Stimulated activated CD4-positive, alpha-beta T cell treated with anti-CD3 and anti-CD28 coated beads, Interleukin-12 subunit alpha, Interleukin-12 subunit beta, amount 100 ng/mL, for 48 hours (primary cell): ENCODE data around the gene VPS50.

Experiments used
- DNase-seq, 3 donors: peaks; one replicate each; pipeline ENCODE4 v3.0.0-alpha.2; 2020; ENCODE audit warnings: low read depth in 2 of 3, low spot score in 1 of 3

The VPS50 gene

GRCh38 chr7:93238131-93238530 is 6.0 kb downstream of the VPS50 start:
- no peak for DNase-seq

- DNase-seq = no peak
Observed at GRCh38 chr7:93238748-93239147, 6.6 kb downstream of the VPS50 start.

DNA sequence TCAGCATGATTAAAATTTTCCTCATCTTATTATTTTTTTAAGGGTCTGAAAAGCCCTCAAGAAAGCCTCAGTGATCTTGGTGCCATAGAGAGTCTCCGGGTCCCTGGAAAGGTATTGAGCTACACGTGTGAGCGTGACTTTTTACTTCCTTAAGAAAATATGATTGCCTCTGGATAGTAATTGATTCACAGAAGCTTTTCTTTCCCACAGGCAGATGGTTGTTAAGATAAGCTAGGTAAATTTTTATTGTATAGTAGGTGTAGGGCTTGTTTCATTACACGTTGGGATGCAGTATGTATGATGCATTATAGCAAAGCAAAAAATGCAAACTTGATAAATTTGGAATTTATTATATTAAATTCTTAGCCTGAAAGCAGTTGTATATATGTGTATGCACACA is 7.7 kb downstream of the VPS50 start:
- no peak for DNase-seq

DNA sequence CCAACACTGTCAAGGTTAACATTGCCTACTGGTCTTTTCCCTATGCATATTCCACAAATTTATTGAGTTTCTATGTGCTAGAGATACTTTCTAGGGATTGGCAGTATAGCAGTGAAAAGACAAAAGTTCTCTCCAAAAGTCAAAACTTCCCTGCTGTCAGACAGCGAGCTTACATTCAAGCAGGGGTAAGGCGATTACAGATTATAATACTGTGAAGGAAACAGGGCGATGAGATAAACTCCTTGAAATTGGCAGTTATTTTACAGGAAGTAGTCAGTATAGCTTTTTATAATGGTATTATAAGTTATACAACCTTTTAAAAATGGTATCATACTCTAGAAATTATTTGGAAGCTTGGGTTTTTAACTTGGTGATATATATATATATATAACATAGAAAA is 9.9 kb downstream of the VPS50 start:
- no peak for DNase-seq

DNA sequence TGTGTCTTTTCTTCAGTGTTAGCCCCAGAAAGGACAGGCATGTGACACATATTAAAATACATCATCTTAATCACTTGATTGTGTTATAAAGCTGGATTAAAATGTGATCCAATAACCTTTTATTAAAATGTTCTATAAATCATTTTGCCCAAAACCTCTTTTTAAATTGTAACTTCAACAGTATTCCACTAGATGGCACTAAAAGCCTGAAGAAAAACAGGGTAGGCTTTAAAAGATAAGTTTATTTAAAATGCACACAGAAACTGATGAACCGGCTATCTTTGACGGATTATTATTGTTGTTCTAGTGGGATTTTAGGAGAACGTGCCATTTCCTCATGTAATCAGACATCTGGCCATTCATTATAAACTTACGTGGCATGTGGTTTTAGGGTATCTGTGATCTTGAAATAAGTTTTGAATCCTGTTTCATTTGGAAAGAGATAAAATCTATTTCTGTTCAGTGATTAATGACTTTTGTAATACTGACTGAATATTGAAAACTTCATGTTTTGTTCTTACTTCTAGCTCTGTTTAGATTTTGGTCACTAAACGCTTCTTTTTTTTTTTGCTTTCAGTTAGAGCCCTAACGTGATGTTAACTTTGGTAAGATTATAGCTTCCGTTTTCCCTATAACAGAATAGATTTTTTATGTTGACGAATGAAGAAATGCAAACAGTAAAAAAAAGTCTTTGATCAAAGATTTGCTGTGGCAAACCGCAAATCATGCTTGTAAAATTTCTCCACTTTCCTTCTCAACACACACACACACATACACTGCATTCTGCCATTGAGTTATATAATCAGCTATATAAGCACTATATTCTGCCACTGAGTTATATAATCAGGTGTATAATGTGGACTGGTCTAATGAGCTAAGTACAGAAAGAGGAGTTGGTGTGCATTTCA is 13.6 kb downstream of the VPS50 start:
- no peak for DNase-seq

GRCh38 chr7:93249491-93250148 is 17.5 kb downstream of the VPS50 start:
- no peak for DNase-seq

- no peak for DNase-seq
Observed at GRCh38 chr7:93258661-93259060, 26.5 kb downstream of the VPS50 start.

DNA sequence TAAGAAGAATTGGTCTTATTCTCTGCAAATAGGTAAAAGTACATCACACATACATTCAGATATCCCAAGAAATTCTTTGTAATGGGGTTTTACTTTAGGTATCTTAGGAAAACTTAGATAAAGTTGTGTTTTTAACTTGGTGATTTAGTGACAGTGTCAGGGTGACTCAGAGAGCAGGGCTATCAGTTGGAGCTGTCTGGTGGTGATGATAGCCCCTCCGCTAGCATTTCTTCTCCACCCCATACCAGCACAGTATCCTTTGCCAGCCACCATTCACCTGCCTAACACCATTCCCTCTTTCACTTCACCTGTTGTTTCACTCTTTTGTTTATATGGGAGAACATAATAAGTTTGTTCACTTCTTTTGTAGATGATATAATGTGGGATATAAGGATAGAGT is 30.4 kb downstream of the VPS50 start:
- DNase-seq = no peak

DNA sequence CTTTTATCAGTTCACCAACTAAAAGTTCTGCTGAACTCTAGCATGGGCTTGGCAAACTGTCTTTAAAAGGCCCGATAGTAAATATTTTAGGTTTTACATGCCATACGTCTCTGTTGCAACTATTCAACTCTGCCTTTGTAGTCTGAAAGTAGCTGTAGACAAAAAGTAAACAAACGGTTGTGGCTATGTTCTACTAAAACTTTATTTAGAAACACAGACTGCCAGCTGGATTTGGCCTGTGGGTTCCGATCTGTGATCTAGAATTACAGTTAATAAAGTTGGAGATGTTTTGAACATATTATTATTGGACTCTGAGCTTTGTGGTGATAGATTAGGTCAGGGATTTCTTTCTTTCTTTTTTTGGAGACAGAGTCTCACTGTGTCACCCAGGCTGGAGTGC is 33.1 kb downstream of the VPS50 start:
- DNase-seq = no peak

DNA sequence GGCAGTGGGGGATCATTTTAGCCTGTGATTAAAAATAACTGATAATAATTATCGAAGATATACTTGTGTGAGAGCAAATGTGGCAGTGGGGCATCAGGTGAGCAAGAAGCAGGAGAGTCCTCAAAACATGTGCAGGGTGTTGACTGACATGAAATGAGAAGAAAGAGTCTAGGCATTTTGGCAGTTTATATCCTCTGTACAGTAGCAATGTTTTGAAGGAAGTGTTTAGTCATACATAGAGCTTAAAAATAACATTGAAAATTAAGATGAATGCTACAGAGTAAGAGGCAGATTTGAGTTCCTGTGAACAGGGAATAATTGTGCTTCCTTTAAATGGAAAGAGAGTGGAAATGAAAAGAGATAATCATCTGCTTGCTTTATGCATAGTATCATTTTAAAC is 47.4 kb downstream of the VPS50 start:
- DNase-seq = no peak

- DNase-seq = no peak
Observed at GRCh38 chr7:93284908-93285307, 52.7 kb downstream of the VPS50 start.

- no peak for DNase-seq
Observed at GRCh38 chr7:93293229-93293628, 61.1 kb downstream of the VPS50 start.

DNA sequence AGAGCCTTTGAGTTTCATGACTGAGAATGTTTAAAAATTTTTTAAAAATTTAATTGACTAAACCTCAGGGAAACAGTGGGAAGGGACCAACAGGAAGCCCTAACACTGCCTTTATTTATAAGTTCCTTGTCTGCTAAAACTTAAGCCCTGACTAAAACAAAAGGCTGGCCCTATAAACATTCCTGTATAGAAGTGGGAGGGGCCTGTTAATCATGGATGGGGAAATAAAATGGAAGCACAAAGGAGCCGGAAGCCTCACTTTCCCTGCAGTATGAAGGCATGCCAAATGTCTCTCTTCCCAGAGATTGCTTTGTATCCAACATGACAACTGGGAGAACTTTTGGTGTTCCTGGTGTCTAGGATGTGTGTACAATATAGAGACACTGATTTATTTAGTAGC is 66.0 kb downstream of the VPS50 start:
- no peak for DNase-seq

DNA sequence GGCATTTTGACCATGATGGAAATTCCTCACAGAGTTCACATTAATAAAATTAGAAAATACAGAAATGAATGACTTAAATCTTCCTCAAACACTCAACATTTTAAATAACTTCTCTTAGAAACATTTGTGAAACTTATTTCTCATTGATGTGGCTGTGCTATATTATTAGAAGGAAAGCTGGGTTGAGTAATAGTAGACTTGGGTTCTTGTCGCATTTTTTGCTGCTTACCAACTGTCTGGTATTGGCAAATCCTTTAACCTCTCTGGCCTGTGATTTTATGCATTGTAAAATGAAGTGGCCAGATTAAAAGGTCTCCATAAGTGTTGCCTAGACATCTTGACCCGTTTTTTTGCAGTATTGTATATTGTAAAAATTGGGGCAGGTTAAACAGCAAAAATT is 66.5 kb downstream of the VPS50 start:
- no peak for DNase-seq

DNA sequence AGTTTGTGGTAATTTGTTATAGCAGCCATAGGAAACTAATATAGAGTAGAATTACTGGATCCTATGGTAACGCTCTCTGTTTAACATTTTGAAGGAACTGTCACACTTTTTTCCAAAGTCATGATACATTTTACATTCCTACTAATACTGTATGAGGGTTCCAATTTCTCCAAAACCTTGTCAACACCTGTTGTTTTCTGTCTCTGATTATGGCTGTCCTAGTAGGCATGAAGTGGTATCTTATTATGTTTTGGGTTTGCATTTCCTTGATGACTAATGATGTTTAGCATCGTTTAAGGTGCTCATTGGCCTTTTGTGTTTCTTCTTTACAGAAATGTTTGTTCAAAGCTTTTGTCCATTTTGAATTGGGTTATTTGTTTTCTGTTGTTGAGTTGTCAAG is 69.6 kb downstream of the VPS50 start:
- no peak for DNase-seq

DNA sequence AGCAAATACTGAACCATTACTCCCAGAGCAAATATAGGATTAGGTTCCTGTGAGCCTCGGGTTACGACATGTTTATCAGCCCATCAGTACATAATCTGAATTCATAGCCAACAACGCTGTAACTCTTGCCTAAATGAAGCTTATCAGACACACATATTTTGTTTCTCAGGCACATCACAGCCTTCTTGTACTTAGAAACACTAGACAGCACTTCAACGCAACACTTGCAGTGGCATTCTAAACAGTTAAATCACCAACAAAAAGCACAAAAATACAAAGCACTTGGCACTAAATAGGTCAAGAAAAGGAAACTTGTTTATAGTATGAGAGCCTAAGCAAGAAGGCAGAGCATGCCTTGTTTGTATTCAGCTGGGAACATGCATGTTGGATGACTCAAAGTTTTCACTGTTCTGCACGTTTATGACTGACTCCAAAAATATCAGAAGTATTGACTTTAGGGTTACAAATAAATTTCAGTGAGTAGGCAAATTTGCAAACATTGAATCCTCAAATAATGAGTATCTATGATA is 75.0 kb downstream of the VPS50 start:
- DNase-seq = no peak

- DNase-seq = no peak
Observed at GRCh38 chr7:93307943-93308342, 75.8 kb downstream of the VPS50 start.

GRCh38 chr7:93310346-93310745 is 78.2 kb downstream of the VPS50 start:
- no peak for DNase-seq

DNA sequence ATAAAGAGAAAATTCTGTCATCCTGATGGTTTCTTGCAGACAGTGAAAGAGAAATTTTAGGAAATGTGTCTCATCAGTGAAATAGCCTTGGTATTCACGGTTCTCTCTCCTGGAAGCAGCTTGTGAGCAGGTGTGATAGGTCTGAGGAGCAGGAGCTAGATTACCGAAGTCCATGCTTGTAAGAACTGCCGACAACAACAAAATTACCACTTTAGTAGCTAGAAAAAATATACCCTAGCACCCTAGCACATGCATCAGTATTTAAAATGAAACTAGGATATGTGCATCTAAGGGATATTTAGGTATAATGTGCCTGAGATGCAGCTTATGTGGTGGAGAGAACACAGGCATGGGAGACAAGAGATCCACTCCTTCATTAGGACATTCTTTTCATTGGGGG is 82.3 kb downstream of the VPS50 start:
- DNase-seq = no peak

DNA sequence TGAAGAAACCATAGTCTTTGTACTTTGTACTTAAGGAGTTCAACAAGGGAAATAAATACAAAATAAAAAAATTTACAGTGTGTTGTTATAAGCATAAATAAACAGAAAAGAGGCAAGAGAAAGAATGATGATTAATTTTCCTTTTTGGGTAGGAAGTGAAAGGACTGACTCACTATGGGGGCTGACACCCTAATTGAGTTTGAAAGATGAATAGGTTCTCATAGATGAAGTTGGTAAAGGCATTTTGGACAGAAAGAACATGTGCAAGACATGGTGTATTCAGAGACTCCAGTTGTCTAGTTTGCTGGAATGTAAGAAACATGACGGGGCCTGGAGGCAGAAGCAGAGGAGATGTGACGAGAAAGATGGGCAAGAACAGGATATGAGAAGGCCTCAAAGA is 83.7 kb downstream of the VPS50 start:
- DNase-seq = no peak

- DNase-seq = no peak
Observed at GRCh38 chr7:93316730-93317129, 84.6 kb downstream of the VPS50 start.

- DNase-seq = no peak
Observed at GRCh38 chr7:93320887-93321286, 88.7 kb downstream of the VPS50 start.
